Panc1 (cell line): ENCODE data around the gene POLR2M. TPM values are rescaled to one million over a fixed set of nuclear protein-coding genes. Genes with fewer than 3 reads are reported as not detected.

ENCODE experiments used
- ATAC-seq: fragments of 200-7000 bp; cut with Tn5 transposase; 2 replicates; pipeline ENCODE4 v1.9.1; 2020; ENCODE audit warnings: mild to moderate bottlenecking, moderate library complexity
- BruUV-seq: library from RNA; stranded (reverse); fragments of 400-500 nt; replicated peaks from 2 replicates; lab custom pipeline; 2021; lab: Mats Ljungman, UMichigan
- CTCF ChIA-PET: fragments of 300-600 bp; sonication (Branson Sonifier 250); formaldehyde crosslinking; loops from one replicate; lab custom pipeline; 2022; ENCODE audit warnings: antibody characterized with exemption; lab: Charles Lee
- POLR2A ChIA-PET: fragments of 300-600 bp; sonication (Branson Sonifier 250); formaldehyde crosslinking; loops from one replicate; lab custom pipeline; 2022; ENCODE audit warnings: antibody characterized with exemption; lab: Charles Lee
- DNase-seq: peaks from one replicate; pipeline ENCODE4 v3.0.0-alpha.2; 2010; ENCODE audit warnings: low read depth, low spot score
- H3K27ac ChIP-seq: 2 replicates; pipeline ENCODE4 v1.5.1; 2011; ENCODE audit warnings: mild to moderate bottlenecking, low read length, inconsistent platforms
- H3K27me3 ChIP-seq: fragments of 200-500 bp; sonication (Bioruptor generic); 2 replicates; pipeline ENCODE4 v1.6.0; 2014; ENCODE audit warnings: low read length, inconsistent platforms; ENCODE audit not compliant: control insufficient read depth, insufficient read depth
- H3K36me3 ChIP-seq: fragments of 200-500 bp; sonication (Bioruptor generic); 2 replicates; pipeline ENCODE4 v1.5.1; 2014; ENCODE audit warnings: inconsistent platforms, mild to moderate bottlenecking, low read length, moderate library complexity; ENCODE audit not compliant: control insufficient read depth, insufficient read depth
- H3K4me1 ChIP-seq: 2 replicates; pipeline ENCODE4 v1.5.1; 2011; ENCODE audit warnings: inconsistent platforms, mild to moderate bottlenecking, low read length, moderate library complexity; ENCODE audit not compliant: control insufficient read depth, insufficient read depth
- H3K4me3 ChIP-seq, 2 experiments: 2 replicates each; pipeline ENCODE4 v1.5.1; 2011 to 2012; ENCODE audit warnings: low read depth in 2 of 2, low read length in 2 of 2, mild to moderate bottlenecking in 2 of 2, inconsistent platforms in 1 of 2, moderate library complexity in 1 of 2
- H3K9me3 ChIP-seq: fragments of 200-500 bp; sonication (Bioruptor generic); 2 replicates; pipeline ENCODE4 v1.5.1; 2014; ENCODE audit warnings: low read depth, mild to moderate bottlenecking, inconsistent platforms, low read length, moderate library complexity; ENCODE audit not compliant: control insufficient read depth, insufficient read depth
- CTCF ChIP-seq: fragments of 450-650 bp; IDR thresholded peaks from 2 replicates; pipeline ENCODE4 v1.5.1; 2017; ENCODE audit warnings: mild to moderate bottlenecking
- POLR2AphosphoS5 ChIP-seq: IDR thresholded peaks from 2 replicates; pipeline ENCODE4 v1.6.1; 2012; ENCODE audit warnings: mild to moderate bottlenecking, low read depth, low read length, moderate library complexity
- REST ChIP-seq, 2 experiments: IDR thresholded peaks; 2 replicates each; pipeline ENCODE4 v1.6.1; 2011 to 2012; ENCODE audit warnings: low read depth in 2 of 2, control low read depth in 1 of 2, low read length in 1 of 2, mild to moderate bottlenecking in 1 of 2, moderate library complexity in 1 of 2; ENCODE audit not compliant: insufficient read depth in 1 of 2
- SIN3A ChIP-seq: IDR thresholded peaks from 2 replicates; pipeline ENCODE4 v1.6.1; 2012; ENCODE audit warnings: low read depth, mild to moderate bottlenecking, low read length, moderate library complexity, borderline replicate concordance; ENCODE audit not compliant: insufficient read depth
- TCF7L2 ChIP-seq: IDR thresholded peaks from 2 replicates; pipeline ENCODE4 v1.6.1; 2011; ENCODE audit warnings: mild to moderate bottlenecking, low read depth, low read length, inconsistent platforms
- in situ Hi-C: cut with HindIII; loops from 2 replicates; pipeline ENCODE4 v1.10.0; 2016; ENCODE audit warnings: low sequenced_read_pairs, low pct_unique_long_range_greater_than_20kb
- intact Hi-C: fragments of 100-400 bp; cut with micrococcal nuclease; formaldehyde crosslinking; loops from one replicate; pipeline ENCODE4 v1.10.0; 2022; ENCODE audit not compliant: unreplicated experiment
- total RNA-seq: library from RNA; stranded (reverse); gene quantifications from one replicate; pipeline ENCODE4 v1.2.1, GENCODE V29; 2021; ENCODE audit not compliant: unreplicated experiment

POLR2M gene
- total RNA-seq, 1 experiment from 2014 or later = 76.6 TPM

DNA sequence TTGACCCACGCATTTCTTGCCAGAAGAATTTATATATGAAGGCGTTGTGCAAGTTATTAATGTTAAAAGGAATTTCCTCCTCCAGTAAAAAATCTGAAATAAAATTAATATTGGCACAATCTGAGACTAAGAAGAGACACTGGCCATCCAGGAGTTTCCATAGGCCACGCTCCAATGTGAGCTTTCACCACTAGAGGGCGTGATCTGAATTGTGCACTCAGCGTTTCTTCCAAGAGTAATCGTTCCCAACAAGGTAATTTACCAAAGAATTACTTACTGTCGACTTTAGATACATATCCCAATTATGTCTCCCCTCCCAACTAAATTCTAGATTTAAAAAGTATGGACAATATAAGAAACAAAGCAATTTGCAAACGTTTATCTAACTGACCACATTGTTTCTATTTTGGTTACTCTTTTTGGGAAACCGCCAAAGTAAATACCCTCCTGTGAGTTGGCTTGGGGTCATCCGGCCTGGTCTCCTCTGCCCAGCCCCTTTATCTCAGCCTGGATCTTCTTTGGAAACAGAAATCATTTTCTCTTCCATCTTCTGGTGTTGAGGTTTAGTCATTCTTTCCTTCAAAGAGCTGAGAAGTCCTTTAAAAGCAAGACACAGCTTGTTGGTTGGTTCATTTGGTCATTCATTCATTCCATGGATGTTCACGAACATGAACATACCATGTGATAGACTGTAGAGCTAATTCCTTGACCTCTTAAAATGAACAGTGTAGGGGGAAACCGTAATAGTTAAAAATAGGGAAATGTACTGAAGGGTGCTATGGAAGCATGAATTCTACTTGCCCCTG, 26.2 kb downstream of the POLR2M start:
- TF ChIP-seq REST (IDR thresholded peaks at IDR 0.05; ENCODE audit: insufficient read depth in 1 of 2, low read depth in 2 of 2, low read length in 1 of 2) (no peak), CTCF (peak; percentile 92)
- ATAC-seq (0 out of 2 replicates have a peak, but pooled peaks have one; percentile 77), DNase-seq (peak; percentile 39)
- H3K9me3 ChIP-seq = no peaks in the 10 kb centered on the region
- POLR2A ChIA-PET = no interaction called here
- no peaks in the 10 kb centered on the region for H3K36me3 ChIP-seq
- no TSS peak for BruUV-seq
- no peak overlapping the region for H3K4me3 ChIP-seq
- intact Hi-C loops (loop anchor here (10.0 kb wide), 1 partner anchor 452 kb away; no protein-coding TSS in a partner anchor), in situ Hi-C loops (no loop called here)
- CTCF ChIA-PET = interaction anchor here (0.6 to 1.4 kb wide), 3 partner anchors 17 to 338 kb away, joined by 3 to 7 read pairs (median 3); no protein-coding TSS in a partner anchor
- no peaks in the 10 kb centered on the region for H3K4me1 ChIP-seq
- H3K27ac ChIP-seq = no peak overlapping the region
- H3K27me3 ChIP-seq = no peaks in the 10 kb centered on the region

DNA sequence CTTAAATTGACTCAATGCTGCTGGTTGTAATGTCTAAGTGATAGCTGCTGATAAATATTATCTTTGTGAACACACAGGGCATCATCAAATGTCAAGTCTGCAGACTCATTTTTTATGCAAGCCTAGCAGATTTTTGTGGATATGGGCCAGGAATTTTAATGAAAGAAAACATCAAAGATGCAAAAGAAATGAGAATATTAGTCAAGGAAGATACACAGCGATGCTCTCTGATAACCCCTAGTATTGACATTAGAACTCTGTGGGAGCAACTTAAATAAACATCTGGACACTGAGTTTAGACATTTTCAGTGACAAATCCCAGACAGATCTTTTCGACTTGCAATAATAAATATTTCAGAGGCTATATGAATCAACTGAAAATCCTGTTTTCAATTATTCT, 28.3 kb downstream of the POLR2M start:
- TF ChIP-seq SIN3A (no peak), POLR2AphosphoS5 (no peak), CTCF (no peak), REST (IDR thresholded peaks at IDR 0.05; ENCODE audit: insufficient read depth in 1 of 2, low read depth in 2 of 2, low read length in 1 of 2) (no peak), TCF7L2 (no peak)
- Histone ChIP-seq H3K4me1 (no peaks in the 10 kb centered on the region), H3K9me3 (no peaks in the 10 kb centered on the region), H3K36me3 (no peaks in the 10 kb centered on the region), H3K27me3 (no peaks in the 10 kb centered on the region), H3K27ac (no peak overlapping the region), H3K4me3 (no peak overlapping the region)
- ATAC-seq (no peak), DNase-seq (no peak)
- BruUV-seq = no TSS peak
- in situ Hi-C loops (no loop called here), intact Hi-C loops (loop anchor here (10.0 kb wide), 1 partner anchor 450 kb away; no protein-coding TSS in a partner anchor)
- POLR2A ChIA-PET = no interaction called here
- CTCF ChIA-PET = interaction anchor here (1.4 kb wide), 1 partner anchor 16 kb away, joined by 4 read pairs; no protein-coding TSS in a partner anchor
